GM21526 (cell line): ENCODE measurements around the gene CHST11.

Experiments used
- ATAC-seq: cut with Tn5 transposase; IDR thresholded peaks from one replicate; pipeline ENCODE4 v1.9.1; 2021; ENCODE audit warnings: moderate library complexity; ENCODE audit not compliant: unreplicated experiment, low FRiP score

Gene CHST11

DNA sequence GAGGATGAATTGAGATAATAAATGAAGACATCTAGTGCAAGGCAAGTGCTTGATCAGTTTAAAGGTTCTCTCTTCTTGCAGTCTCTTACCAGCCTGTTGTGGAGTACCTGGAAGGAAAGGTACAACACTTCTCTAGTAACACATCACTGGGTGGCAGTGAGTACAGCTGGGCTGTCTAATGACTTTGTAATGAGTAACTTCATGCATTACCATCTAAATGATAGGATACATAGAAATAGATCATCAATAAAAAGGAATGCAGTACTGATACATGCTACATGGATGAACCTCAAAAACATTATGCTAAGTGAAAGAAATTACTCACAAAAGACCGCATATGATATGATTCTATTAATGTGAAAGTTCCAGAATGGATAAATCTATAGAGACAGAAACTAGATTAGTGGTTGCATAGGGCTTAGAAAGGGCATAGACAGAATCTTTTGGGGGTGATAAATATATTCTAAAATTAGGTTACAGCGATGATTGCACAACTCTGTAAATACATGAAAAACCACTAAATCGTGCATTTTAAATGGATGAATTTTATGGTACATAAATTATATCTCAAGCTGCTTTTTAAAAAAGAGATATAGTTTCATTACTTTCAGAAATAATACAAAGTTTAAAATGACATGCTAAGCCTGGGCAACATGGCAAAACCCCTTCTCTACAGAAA is 224.4 kb downstream of the CHST11 start:
- ATAC-seq = no peak

DNA sequence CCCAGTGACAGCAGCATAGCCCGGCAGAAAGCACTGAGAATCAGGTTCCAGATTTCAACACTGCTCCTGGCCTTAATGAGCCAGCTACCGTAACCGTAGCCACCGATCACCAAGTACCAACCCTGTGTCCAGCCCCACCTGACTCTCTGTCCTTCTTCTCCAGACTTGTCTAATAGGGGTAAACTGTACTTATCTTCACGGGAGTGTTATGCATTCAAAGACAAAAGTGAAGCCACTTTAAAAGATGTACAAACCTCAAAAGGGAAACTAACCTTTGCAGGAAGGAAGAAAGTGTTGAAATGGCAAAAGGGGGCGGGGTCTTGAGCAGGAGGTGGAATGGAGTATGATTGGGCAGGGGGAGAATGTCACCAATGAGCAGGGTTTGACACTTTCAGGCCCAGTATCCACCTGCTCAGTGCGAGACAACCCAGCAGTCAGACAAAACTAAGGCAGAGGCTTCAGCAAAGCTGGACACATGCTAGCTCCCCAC is 226.1 kb downstream of the CHST11 start:
- ATAC-seq = peak; percentile 65

DNA sequence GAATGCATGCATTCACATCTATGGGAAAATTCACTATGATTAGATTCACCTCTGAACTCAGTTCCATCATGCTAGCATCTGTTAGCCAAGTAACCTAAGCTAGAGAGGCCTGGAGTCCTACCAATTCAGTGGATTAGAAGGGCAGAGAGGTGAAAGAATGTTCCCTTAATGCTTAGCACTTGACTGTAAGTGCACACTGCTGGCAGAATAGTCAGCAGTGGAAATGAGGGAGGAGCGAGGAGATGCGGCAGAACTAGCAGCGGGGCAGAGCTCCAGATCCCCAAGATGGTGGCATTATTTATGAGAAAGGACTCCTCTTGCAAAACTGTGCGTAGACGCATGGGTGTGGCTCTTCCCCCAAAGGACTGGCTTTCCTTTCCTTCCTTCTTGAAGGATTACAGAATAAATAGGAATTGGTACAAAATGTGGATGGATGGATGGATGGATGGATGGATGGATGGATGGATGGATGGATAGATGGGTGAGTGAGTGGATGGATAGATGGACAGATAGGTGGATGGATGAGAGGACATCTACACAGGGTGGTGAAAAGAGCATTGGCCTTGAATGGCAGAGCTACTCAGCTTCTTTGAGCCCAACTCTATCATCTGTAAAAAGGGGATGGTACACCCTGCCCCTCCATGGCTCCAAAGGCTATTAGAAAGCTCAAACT is 227.2 kb downstream of the CHST11 start:
- no peak for ATAC-seq

DNA sequence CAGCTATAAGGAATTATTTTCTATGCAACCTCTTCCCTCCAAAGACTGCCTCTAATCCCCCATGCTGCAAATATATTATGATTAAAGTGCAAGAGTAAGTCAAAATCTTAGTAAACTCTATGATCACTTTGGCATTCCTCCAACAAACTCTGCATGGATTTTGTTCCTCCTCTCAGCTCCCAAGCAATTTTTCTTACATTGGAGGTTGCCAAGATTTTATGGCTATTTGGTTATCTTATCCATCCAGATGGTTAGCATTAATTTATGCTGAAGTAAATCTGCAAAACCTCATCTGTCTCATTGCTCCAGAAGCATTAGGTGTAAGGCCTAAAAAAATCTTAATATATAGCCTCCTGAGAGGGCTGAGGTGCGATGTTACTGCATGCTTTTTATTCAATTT is 228.1 kb downstream of the CHST11 start:
- no peak for ATAC-seq

DNA sequence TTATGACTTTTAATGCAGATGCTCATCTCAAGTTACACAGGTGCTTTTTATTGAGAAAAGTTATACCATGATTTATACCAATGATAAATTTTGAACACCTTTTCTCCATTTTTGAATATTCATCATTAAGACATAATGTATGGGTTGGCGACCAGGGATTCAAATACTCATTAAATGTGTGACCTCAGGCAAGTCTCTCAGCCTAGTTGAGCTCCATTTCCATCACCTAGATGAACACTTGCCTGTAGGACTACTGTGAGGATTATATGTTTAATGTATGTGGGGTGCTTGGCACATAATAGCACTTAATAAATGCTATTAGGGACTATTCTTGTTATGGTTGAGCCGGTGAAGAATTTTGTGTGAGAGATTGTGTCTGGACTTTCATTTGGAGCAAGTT is 228.6 kb downstream of the CHST11 start:
- no peak for ATAC-seq

DNA sequence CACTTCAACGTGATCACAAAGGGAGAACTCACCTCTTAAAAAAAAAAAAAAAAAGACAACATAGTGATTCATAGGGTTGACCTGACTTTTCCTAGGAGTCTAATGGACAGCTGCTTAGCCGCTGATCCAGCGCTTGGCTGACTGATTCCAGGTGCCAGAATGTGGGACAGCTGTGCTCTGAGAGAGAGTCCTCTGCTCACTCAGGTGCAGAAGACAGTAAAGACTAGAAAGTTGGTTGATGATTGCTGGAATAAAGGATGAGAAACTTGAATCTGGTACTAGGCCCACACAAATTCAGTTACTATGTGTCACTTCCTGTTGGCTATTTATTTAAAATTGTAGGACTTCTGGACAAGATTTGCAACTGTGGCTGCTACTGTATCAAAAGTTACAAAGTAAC is 229.4 kb downstream of the CHST11 start:
- ATAC-seq = no peak

DNA sequence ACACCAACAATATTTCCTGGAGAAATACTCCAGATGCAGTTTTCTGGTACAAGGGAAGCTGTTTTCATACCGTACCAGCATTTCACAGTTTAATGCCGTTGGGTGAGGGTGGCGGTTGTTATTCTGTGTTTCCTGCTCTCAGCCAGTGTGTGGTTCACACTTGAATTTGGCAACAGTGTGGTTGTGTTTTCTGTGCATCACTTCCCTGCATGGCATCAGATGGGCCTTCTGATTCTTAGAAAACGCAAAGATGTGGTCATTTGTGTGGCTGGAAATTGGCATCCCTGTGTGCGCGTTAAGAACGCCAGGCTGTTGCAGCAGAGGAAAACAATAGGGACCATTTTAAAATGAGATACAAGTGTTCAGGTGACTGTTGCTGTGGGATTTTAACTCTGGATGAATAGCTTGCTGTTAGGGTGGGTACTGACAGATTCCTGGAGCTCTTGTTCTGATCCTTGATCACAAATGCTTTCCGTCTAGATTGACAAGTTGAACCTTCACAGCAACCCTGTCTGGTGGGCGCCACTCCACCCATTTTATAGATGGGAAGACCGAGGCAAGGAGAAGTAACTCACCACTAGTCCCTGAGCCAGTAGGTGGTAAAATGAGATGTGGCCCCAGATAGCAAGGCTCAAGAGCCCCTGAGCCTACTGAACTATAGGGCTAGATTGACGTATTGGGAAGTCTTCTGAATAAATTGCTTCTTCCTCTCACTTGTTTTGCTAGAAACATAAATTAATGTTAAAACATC is 231.2 kb downstream of the CHST11 start:
- ATAC-seq = no peak

DNA sequence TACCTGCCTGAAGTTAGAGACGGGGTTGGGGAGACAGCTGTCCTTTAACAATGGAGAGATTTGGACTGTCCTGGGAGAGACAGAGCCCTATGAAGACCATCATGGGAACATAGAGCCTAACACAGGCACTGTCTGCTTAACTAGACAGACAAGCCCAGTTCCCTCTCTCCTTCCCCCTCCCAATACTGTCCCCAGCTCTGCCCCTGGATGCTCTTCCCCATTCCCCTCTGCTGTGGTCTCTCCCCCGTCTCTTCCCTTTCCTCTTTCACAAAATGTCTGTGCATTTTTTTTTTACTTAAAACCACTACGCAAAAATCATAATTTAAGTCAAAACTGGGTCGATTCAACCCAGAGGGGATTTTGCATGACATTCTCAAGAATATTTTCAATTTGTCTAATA is 232.9 kb downstream of the CHST11 start:
- no peak for ATAC-seq

DNA sequence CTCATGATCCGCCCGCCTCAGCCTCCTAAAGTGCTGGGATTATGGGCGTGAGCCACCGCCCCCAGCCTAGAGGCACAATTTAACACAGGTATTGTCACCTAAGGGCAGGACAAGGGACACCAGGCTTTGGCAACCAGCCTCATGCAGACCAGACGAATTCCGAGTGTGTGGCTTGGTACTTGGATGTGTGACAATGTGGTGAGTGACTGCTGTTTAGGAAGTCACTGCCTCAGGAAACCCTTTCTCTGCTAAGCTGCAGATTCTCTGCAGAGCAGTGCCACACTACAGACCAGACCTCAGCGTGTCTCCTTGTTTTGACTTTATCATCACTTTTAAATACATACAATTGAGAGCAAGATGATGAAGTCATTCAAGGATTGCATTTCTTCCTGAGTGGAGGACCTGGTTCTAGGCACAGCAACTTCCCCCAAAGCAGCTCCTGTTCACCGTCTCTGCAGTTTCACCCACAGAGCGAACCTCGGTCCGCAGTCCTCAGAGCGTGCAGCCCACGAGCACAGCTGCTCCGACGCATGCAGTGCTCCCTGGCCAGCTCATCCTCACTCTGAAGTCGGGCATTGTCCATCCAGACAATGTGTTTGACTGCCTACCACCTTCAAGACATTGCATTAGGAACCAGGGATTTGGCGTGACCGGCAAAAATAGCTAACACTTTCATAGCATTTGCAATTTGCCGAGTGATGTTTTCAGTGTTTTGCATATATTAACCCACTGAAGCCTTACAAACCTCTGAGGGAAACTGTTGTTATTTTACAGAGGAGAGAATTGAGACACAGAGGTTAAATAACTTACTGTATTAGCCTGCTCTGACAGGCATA is 235.2 kb downstream of the CHST11 start:
- no peak for ATAC-seq

DNA sequence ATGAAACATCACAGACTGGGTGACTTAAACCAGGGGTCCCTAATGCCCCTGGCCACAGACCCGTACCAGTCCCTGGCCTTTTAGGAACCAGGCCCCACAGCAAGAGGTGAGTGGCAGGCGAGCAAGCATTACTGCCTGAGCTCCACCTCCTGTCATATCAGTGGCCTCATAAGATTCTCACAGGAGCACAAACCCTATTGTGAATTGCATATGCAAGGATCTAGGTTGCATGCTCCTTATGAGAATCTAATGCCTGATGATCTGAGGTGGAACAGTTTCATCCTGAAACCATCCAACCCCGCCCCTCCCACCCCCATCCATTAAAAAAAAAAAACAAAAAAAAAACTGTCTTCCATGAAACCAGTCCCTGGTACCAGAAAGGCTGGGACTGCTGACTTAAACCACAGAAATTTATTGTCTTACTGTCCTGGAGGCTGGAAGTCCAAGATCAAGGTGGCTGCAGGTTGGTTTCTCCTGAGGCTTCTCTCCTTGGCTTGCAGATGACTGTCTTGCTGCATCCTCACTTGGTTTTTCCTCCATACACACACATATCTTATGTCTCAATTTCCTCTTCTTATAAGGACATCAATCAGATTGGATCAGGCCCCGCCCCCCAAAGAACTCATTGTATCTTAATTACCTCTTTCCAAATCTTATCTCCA is 235.9 kb downstream of the CHST11 start:
- ATAC-seq = no peak

DNA sequence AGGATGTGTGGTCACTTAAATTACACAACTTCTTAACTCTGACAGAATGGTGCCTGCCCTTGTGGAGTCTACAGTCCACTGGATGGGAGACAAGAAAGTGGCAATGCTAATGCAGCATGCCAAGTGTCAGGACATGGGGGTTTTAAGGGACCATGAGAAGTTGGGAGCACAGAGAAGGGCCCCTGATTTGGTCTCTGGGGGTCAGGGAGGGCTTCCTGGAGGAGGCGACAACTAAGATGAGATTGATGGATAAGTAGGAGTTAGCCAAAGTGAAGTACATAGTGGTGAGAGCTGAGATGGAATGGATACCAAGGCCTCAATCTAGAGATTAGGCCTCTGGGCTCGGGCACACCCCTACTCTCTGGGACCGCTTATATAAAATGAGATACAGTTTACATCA is 236.7 kb downstream of the CHST11 start:
- no peak for ATAC-seq

DNA sequence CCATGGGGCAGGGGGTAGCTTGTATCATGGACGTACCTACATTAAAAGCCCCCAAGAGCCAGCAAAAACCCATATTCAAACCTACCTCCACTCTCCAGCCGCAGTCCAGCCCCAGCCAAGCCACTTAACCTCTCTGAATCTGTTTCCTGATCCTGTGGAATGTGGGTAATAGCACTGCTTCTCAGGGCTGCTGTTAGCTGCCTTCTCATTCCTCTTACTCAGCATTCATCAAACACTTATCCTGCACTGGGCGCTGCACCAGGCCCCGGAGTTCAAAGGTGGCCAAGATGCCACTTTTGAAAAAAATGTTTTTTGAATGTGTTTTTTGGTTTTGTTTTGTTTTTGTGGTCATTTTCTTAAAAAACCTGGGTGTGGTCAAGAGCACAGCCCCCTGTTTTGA is 237.4 kb downstream of the CHST11 start:
- no peak for ATAC-seq

DNA sequence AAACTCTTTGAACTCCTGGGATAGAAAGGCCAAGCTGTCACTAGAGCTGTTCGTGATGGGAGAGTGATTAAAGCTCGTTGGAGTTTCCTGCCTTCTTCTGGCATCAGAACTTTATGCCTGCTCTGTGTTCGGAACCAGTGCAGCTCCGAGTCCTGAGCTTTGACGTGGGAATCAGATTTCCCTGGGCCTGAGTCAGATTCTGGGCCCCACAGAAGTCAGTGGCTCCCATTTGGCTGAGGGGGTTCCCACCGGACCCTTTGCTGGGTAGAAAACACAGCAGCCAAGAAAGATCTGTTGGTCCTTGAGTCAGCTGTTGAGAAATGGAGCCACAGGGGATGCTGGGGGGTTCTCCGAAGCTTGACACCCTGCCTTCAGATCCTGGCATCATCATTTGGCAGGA is 238.0 kb downstream of the CHST11 start:
- ATAC-seq = no peak

DNA sequence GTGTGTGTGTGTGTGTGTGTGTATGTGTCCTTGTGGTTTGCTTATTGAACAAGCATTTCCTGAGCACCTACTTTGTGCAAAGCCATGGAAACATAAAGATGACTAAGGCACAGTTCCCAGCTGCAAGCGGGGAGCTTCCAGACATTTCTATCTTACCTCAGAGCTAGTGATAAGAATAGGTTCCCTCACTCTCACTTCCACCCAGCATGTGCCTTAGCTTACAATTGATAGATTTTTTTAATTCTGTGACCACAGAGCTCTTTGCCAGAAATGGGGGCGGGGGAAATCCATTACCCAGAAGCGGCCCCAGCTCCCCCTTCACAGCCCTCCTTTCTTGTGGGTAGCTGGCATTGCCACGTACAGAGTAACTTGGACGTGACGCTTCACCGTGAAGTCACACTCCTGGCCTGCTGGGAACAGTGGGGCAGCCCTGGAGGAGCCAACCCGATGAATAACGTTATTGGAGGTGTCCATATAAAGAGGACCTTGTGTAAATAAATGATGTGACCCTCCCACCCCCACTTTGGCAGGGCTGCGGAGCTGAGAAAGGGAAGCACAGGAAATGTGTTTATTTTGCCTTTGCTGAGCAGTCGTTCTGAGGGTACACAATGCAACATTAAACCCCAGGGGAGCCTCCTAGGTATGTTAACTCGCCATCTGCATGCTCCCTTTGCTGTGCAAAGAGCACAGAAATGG is 238.9 kb downstream of the CHST11 start:
- ATAC-seq = no peak

DNA sequence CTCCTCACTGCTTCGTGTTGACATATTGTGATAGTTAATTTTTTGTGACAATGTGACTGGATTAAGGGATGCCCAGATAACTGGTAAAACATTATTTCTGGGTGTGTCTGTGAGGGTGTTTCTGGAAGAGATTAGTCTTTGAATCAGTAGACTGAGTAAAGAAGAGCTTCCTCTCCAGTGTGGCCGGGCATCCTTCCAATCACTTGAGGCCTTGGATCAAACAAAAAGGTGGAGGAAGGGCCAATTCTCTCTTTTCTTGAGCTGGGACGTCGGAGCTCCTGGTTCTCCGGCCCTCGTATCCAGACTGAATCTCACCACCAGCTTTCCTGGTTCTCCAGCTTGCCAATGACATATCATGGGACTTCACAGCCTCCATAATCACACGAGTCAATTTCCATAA is 240.4 kb downstream of the CHST11 start:
- ATAC-seq = no peak

DNA sequence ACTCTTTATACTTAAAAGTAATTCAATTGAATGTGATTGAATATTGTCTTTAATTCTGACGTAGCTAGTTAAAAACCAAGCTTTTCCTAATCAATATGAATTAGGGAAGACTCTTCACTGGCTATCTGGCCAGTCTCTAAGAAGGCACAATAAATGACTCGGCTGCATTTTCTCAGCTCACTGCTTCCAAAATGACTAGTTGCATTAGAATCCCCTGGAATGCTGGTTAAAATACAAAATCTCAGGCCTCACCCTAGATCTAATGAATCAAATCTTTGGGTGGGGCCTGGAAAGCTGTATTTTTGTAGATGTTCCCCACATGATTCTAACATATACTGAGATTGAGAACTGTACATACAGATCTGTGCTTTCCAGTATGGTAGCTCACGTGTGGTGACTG is 242.1 kb downstream of the CHST11 start:
- no peak for ATAC-seq

DNA sequence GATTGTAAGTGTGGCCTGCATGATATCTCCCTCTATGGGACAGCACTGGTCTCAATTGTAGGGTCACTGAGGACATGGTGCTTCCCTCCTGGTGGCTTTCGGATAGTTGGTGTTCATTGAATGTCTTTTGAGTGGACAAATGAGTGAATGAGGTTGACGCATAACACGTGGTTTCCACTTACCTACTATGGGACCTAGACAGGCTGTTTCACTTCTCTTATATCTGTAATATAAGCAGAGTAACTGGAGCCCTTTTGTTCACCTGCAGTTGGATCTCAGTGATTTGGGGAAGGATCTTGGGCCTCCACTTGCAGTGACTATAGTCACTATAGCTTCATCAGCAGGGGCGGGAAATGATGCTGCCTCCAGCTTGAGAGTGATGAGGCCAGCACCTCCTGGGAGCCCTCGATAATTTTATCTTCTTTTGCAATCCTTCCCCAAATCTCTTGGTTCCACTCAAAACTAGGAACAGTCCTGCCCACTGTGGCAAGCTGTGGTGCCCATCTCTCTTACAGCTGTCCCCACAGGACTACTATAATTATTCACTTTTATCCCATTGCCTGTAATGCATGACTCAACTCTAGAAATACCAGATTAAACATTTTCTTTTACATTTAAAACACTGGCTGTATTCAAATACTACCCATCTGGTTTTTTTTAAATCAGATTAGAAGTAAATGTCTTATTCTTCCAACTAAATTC is 242.9 kb downstream of the CHST11 start:
- ATAC-seq = peak; percentile 63

DNA sequence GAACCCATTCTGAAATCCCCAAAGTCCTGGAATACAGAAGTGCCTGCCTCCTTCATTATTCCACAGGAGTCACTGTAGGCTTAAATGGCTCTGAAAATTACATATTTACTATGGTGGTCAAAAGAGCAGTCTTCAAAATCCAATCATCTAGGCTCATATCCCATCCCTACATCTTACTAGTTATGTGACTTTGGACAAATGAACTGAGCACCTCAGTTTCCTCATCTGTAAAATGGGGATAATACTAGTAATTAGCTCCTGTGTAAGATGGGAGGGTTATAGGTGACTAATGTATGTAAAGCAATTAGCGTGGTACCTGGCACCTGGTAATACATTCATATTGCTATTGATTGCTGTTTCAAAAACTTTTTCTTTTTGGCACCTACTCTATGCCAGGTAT is 243.6 kb downstream of the CHST11 start:
- no peak for ATAC-seq

DNA sequence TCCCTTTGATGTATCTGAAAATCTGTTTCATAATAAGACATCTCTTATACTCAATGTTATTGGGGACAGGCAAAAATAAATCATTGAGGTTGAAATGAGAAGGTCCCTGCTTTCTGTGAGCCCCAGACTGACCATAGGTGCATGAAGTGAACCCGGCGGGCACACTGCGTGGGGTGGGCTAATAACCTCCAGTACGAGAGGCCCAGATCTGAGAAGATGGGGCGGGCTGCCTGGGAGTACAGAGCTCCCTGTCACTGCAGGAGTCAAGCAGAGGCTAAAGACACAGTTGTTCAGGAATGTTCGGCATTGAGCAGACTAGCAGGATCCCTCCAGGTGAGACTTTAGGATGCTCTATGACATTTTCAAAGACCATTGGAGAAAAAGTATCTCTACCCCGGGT is 244.6 kb downstream of the CHST11 start:
- ATAC-seq = no peak
